HG02763 (cell line): ENCODE results near the gene BRD8.

Experiments
- ATAC-seq: cut with Tn5 transposase; IDR thresholded peaks from one replicate; pipeline ENCODE4 v1.9.1; 2021; ENCODE audit warnings: mild to moderate bottlenecking, moderate library complexity; ENCODE audit not compliant: unreplicated experiment

The BRD8 gene

GRCh38 chr5:138105709-138106108, 72.7 kb downstream of the BRD8 start:
- ATAC-seq, result no peak

GRCh38 chr5:138103319-138103637, 75.2 kb downstream of the BRD8 start:
- ATAC-seq, result no peak

GRCh38 chr5:138102454-138103318, 75.7 kb downstream of the BRD8 start:
- no peak for ATAC-seq

- no peak for ATAC-seq
These were observed 81.2 kb downstream of the BRD8 start for GRCh38 chr5:138096997-138097828.

GRCh38 chr5:138096363-138096762, 82.1 kb downstream of the BRD8 start:
- ATAC-seq, result no peak

GRCh38 chr5:138095100-138095907, 83.1 kb downstream of the BRD8 start:
- ATAC-seq, result no peak

- no peak for ATAC-seq
These were observed 85.4 kb downstream of the BRD8 start for GRCh38 chr5:138093036-138093435.

GRCh38 chr5:138092301-138092700, 86.1 kb downstream of the BRD8 start:
- ATAC-seq, result no peak

GRCh38 chr5:138091685-138092084, 86.7 kb downstream of the BRD8 start:
- no peak for ATAC-seq
